GM21529 (cell line): ENCODE measurements around the gene PNPLA1.
A peak's percentile ranks its signal among the peaks of the same experiment; 100 is the strongest.

ENCODE experiments used
- ATAC-seq: cut with Tn5 transposase; IDR thresholded peaks from one replicate; pipeline ENCODE4 v1.9.1; 2021; ENCODE audit not compliant: unreplicated experiment

The PNPLA1 gene

DNA sequence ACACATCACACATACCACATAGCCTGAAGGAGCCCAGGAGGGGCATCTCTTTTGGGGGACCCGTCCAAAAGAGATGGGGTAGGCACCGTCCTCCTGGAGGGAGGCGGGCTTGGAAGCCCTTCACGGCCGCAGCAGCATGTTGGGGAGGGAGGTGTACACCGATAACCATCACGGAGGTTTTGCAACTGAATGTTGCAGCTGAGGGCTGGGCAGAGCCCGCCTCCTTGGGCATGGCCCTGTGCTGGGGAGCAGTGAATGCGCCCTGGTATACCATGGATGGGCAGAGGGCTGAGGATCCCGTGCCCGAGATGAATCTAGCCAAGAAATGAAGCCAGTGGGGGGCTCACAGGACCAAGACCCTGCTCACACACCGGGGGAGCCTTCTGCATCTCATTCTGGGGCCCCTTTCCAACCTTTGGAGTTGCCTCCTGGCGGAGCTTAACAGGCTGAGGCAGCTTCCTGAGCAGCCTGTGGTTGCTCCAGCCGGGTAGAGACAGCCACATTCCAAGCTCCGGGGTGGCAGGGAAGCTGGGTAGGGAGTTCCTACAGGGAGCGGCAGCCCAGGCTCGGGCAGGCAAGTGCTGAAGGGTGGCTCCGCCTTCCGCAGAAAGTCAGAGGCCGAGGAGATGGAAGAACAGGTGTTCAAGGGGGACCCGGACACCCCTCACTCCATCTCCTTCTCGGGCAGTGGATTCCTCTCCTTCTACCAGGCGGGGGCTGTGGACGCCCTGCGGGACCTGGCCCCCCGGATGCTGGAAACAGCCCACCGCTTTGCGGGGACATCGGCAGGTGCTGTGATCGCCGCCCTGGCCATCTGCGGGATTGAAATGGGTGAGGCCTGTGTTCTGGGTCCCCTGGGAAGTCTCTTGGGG is at the start of gene PNPLA1:
TSS of gene PNPLA1 (plus strand) at position 227 of the 872 bp plus-strand sequence. CDS start at position 627, 400 bp downstream.
- ATAC-seq: no peak

- no peak for ATAC-seq
These were observed 49.6 kb upstream of the PNPLA1 start for GRCh38 chr6:36220226-36220625.

GRCh38 chr6:36221674-36222073 is 48.2 kb upstream of the PNPLA1 start:
- no peak for ATAC-seq

- no peak for ATAC-seq
These were observed 46.9 kb upstream of the PNPLA1 start for GRCh38 chr6:36222924-36223323.

GRCh38 chr6:36223706-36224105 is 46.2 kb upstream of the PNPLA1 start:
- no peak for ATAC-seq

DNA sequence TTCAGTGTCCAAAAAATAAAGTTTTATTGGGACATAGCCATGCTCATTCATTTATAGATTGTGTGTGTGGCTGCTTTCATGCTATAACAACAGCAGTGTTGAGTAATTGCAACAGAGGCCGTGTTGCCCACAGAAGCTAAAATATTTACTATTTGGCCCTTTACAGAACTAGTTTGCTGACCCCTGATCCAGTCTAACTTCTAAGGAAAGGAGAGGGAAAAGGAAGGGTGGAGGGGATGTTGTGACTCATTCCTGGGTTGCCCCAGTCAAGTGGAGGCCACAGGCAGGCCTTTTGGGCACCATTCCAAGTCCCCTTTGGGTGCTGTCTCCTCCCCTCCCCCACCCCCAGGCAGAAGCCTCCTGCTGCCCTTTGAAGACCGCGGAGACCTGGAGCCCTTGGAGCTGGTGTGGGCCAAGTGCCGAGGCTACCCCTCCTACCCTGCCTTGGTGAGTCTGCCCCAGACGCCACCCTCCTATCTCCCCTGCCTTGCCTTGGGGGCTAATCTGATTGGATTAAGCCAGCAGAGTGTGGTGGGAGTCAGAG is 44.9 kb upstream of the PNPLA1 start:
- ATAC-seq: no peak

DNA sequence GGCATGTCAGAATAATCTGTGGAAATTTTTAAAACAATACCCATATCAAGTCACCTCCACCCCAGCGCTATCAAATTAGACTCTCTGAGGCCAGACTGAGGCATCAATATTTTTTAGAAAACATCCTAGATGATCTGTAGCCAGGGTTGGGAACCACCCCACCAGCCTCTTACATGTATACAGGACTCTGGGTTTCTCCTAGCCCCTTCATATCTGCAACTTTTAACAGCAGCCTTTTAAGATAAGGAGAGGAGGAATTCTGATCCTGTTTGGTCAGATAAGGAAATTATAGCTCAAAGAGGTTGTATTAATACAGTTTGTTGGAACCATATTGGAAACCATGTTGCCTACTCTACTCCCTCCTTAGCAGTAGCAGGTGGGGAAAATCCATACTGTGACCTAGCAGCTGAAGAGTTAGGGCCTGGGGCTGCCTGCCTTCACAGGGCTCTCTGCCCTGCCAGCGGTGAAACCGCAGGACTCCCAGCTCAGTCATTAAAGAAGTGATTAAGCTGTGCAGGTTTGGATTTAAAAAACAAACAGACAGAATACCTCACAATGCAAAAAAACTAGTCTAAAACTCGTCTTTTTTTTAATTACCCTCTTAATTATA is 43.3 kb upstream of the PNPLA1 start:
- ATAC-seq: no peak

GRCh38 chr6:36227379-36228228 is 42.3 kb upstream of the PNPLA1 start:
- no peak for ATAC-seq

- ATAC-seq: no peak
These were observed 40.6 kb upstream of the PNPLA1 start for GRCh38 chr6:36229223-36229622.

DNA sequence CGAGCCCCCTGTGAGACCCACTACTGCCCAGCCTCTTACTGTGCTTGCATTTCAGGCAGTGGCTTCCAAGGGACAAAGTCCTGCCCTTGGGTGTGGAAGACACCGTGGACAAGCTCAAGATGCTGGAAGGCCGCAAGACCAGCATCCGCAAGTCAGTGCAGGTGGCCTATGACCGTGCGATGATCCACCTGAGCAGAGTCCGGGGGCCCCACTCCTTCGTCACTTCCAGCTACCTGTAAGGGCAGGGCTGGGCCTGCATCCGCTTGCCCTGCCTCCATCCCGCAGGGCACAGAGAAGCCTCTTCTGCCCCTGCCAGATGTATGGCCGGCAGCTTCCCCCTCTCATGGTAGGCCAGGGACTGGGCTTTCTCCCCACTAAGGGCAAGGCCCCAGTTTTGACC is 39.5 kb upstream of the PNPLA1 start:
- no peak for ATAC-seq

DNA sequence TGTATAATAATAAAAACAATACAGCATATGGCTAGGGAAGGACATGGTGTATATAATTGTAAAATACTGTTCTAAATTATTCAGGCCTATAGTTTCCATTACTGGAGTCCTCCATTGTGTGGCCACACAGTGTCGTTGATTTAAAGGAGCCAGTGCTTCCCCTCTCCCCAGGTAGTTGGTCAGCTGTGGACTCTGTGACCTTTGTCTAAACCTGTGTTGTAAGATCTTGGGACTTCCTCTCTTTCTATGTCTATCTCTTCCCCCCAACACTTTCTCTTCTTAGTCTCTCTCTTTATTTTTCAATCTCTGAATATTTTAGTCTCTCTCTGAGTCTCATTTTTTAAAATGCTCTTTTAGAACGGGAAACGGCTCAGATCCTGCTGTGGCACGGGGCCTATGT is 37.7 kb upstream of the PNPLA1 start:
- ATAC-seq: no peak

- no peak for ATAC-seq
These were observed 34.6 kb upstream of the PNPLA1 start for GRCh38 chr6:36235309-36235708.

- ATAC-seq: no peak
These were observed 34.0 kb upstream of the PNPLA1 start for GRCh38 chr6:36235862-36236261.

DNA sequence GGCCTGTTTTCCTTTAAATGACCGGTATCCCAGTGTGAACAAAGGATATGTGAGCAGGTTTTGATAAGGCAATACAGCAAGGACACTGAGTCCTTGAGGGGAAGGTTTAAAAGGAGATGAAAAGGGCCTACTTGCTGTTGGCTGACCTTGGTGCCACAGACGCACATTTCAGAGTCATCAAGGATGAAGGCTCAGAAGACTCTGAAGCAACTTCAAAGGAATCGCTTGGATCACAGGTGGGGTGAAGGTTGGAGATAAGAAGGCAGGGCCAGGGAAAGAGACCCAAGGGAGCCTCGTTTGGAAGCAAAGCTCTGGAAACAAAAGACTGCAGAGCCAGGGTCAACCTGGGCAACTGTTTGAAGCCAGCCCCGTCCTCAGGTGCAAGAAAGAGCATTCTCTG is 30.1 kb upstream of the PNPLA1 start:
- no peak for ATAC-seq

- peak; percentile 88 for ATAC-seq
These were observed 28.1 kb upstream of the PNPLA1 start for GRCh38 chr6:36241728-36242127.

DNA sequence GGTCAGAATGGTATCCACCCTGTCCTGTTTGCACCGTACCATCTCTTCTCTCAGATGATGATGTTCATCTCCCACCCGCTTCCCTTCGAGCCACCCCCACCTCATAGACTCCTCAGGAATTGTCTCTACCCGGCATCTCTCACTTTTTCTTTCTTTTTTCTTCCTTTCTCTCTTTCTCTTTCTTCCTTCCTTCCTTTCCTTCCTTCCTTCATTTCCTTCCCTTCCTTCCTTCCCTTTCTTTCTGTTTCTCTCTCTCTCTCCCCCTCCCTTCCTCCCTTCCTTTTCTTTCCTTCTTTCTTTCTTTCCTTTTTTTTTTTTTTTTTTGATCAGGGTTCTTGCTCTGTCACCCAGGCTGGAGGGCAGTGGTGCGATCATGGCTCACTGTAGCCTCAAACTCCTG is 27.7 kb upstream of the PNPLA1 start:
- no peak for ATAC-seq

GRCh38 chr6:36242626-36243025 is 27.2 kb upstream of the PNPLA1 start:
- ATAC-seq: no peak

DNA sequence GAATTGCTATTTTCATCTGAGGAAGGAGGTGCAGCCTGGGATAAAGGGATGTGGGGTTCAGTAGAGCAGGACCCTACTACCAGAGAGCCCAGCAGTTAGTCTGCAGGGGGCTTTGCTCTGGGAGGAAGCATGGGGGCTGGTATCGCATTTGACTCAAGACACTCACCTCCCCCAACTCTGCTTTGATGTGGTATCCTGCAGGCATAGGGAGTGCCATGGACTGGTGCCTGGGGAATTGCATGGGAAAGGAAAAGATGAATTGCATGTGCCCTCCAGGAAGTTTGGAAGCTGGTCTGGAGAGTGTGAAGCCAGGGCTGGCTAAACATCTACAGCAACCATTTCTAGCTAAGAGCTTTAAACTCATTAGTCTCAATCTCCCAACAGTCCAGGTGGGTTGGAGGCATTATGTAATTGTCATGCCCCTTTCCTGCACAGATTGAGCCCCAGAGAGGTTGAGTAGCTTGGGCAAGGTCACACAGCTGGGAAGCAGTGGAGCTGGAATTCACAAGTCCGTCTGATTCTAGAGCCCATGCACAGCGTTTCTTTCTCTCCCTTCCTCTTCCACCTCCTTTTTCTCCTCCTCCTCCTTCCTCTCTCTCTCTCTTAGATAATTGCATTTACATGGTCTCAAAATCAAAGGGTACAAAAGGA is 26.2 kb upstream of the PNPLA1 start:
- ATAC-seq: no peak

GRCh38 chr6:36244641-36245280 is 25.1 kb upstream of the PNPLA1 start:
- ATAC-seq: no peak

DNA sequence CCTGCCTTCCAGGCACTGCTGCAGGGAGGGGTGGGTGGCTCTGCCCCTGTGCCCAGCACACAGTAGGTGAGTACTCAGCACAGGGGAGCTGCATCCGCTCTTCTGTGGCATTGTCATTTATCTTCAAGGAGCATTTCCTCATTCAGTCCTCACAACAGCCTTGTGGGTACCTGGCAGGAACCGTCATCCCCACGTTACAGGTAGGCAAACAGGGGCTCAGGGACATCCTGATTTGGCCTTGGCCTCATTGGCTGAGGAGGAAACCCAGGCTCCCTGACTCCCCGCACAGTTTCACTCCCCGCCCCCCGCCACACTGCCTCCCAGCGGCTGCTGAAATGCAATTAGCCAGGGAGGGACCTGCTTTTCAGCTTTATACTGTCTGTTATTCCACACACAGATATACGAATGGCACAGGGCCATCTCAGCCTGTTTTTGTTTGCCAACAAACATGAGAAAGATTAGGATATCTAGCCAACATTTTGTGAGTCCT is 24.2 kb upstream of the PNPLA1 start:
- no peak for ATAC-seq
